ENCODE results near the gene JAGN1. TPM values are rescaled to one million over a fixed set of nuclear protein-coding genes. Genes with fewer than 3 reads are reported as not detected.

The JAGN1 gene
- total and polyA plus RNA-seq, 9 of the 15 experiments (the other 6 are each of a cell fraction or from before 2014, with no cell fraction given), result 31.6 to 77.8 (median 40.3) TPM

- TF ChIP-seq HMBOX1 (IDR thresholded peaks at IDR 0.05), result peak; percentile 68
- peak; percentile 86; the same call in 1 of the 2 replicates for TF ChIP-seq ESRRA (IDR thresholded peaks at IDR 0.05; ENCODE audit: borderline replicate concordance, low read depth)
- TF ChIP-seq RB1 (IDR thresholded peaks at IDR 0.05; ENCODE audit: low read depth), result peak; percentile 41; the same call in 1 of the 2 replicates
- TF ChIP-seq RHOXF2B (CRISPR knock-in tag; conservative IDR thresholded peaks at IDR 0.05), result no peak
- peak; percentile 95 for TF ChIP-seq C11orf30 (IDR thresholded peaks at IDR 0.05; ENCODE audit: low read depth)
- TF ChIP-seq SMAD4 (CRISPR knock-in tag; conservative IDR thresholded peaks at IDR 0.05), result no peak
- TF ChIP-seq SNRNP70 (optimal IDR thresholded peaks at IDR 0.05; ENCODE audit: low read depth, low read length), result no peak
- TF ChIP-seq ATF4 (CRISPR knock-in tag; IDR thresholded peaks at IDR 0.05), result no peak
- TF ChIP-seq CCAR2 (IDR thresholded peaks at IDR 0.05; ENCODE audit: low read depth, low read length), result no peak
- TF ChIP-seq CBX8 (IDR thresholded peaks at IDR 0.05; ENCODE audit: borderline replicate concordance, extremely low read depth, low read depth, low read length, poor library complexity, severe bottlenecking), result no peak
- no peak for TF ChIP-seq BRD4 (IDR thresholded peaks at IDR 0.05)
- TF ChIP-seq HMGXB4 (CRISPR knock-in tag; IDR thresholded peaks at IDR 0.05), result no peak
- no peak for TF ChIP-seq CTCF (IDR thresholded peaks at IDR 0.05 in 2 of 3, conservative IDR thresholded peaks at IDR 0.05 in 1 of 3; ENCODE audit: insufficient read depth in 2 of 3, low read depth in 1 of 3, low read length in 3 of 3)
- TF ChIP-seq FOSL1 (tag; conservative IDR thresholded peaks at IDR 0.05), result peak; percentile 88
- TF ChIP-seq MXD1 (CRISPR knock-in tag; IDR thresholded peaks at IDR 0.05; ENCODE audit: borderline replicate concordance, poor library complexity, severe bottlenecking), result no peak
- TF ChIP-seq AFF1 (IDR thresholded peaks at IDR 0.05; ENCODE audit: low read depth in 1 of 2, partially characterized antibody in 2 of 2), result peak in 1 of 2 experiments; percentile 19
Measured at GRCh38 chr3:9912294-9912935, 22.0 kb downstream of the JAGN1 start (continued).

Data from K562 (cell line).